Activated naive CD4-positive, alpha-beta T cell treated with anti-CD3 and anti-CD28 coated beads, Interleukin-2, amount 10 ng/mL, durations not matched to agents 7 days and 5 days (primary cell): ENCODE measurements around the gene PGM5.
"Not testable (repeated sequence)": the region's sequence is repeated elsewhere in the genome, so short reads cannot be mapped to it uniquely, and the experiment has no call there.

Experiments used
- CTCF ChIA-PET: fragments of 350-600 bp; sonication (Branson Sonifier 250); formaldehyde crosslinking; loops from one replicate; lab custom pipeline; 2021; ENCODE audit warnings: antibody characterized with exemption; lab: Charles Lee
- DNase-seq: peaks from one replicate; pipeline ENCODE4 v3.0.0-alpha.2; 2020
- H3K27ac Mint-ChIP-seq: one replicate; pipeline ENCODE4 v1.8.0; 2021; ENCODE audit warnings: mild to moderate bottlenecking, moderate library complexity, mixed read lengths
- H3K27me3 Mint-ChIP-seq: one replicate; pipeline ENCODE4 v1.8.0; 2021; ENCODE audit warnings: mild to moderate bottlenecking, mixed read lengths
- H3K36me3 Mint-ChIP-seq: one replicate; pipeline ENCODE4 v1.8.0; 2021; ENCODE audit warnings: mixed read lengths
- H3K4me1 Mint-ChIP-seq: one replicate; pipeline ENCODE4 v1.8.0; 2021; ENCODE audit warnings: mixed read lengths
- H3K4me3 Mint-ChIP-seq: one replicate; pipeline ENCODE4 v1.8.0; 2021; ENCODE audit warnings: mild to moderate bottlenecking, moderate library complexity, mixed read lengths
- H3K9me3 Mint-ChIP-seq: one replicate; pipeline ENCODE4 v1.8.0; 2021; ENCODE audit warnings: mixed read lengths

The PGM5 gene

DNA sequence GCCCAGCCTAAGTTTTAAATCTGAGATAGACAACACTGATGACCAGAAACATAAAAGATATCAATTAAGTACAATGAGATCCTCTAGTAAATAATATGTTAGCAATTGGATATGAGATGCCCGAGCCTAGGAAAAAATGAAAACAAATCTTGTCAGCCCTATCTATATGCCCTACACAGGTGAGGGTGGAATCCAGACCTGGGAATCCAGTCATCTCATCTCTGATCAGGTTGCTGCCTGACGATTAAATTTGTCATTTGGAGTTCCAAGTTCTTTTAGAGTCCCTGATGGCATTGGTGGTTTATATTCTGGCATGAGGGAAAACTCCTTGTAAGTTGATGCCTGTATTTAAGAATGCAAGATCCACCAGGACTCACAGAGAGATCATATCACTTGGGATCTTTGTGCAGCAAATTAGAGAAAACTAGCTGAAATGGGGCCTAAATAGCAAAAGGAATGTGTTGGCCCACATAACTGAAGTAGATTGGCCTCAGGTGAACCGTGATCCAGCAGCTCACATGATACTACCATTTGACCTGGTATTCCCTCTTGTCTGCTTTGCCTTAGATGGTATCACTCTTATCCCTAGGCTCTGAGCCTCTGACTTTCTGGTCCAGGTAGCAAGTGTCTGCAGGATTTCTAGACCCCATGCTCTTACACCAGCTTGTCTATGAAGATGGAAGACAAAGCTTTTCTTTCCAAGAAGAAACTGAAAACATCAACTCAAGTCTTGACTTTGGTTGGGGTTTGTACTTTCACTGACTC is 48.2 kb downstream of the PGM5 start:
- DNase-seq, H3K4me3 Mint-ChIP-seq, H3K36me3 Mint-ChIP-seq, CTCF ChIA-PET, H3K27me3 Mint-ChIP-seq, H3K27ac Mint-ChIP-seq, H3K4me1 Mint-ChIP-seq, H3K9me3 Mint-ChIP-seq: not testable (repeated sequence)

DNA sequence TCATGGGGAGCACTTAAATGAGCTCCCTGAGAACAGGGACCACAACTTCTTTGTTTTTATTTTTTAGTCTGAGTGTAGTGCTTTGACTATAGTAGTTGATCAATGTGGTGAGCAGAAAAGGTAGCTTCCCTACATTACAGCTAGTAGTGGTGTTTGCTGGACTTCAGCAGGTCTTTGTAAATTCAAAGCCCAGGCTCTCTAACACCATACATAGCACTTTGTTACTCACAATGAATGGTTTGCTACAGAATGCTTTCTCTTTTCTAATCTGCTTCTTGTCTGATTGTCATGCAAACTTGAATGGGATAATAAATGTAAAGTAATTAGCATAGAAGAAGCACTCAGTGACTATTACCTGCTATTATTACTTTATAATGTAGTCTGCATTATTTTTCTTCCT is 55.5 kb downstream of the PGM5 start:
- H3K9me3 Mint-ChIP-seq, H3K4me3 Mint-ChIP-seq, H3K4me1 Mint-ChIP-seq, H3K27ac Mint-ChIP-seq, DNase-seq, H3K36me3 Mint-ChIP-seq, H3K27me3 Mint-ChIP-seq, CTCF ChIA-PET: not testable (repeated sequence)

DNA sequence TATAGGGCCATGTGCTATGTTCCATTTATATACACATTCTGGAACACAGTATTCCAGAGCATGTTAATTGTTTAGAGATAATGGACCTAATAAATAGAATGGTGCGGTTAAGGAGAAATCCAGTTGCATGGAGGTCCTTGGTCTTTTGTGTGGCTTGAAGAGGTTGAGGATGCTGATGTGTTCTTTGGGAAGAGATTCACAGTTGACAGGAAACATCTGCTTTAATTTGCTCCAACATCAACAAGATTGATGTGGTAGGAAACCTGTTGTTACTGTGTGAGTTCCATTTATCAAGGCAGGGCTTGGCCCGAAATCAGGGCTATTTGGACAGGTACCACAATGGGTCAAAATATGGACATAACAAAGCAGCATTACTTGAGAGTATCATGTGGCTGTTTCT is 56.3 kb downstream of the PGM5 start:
- H3K27me3 Mint-ChIP-seq, DNase-seq, H3K4me3 Mint-ChIP-seq, H3K9me3 Mint-ChIP-seq, H3K4me1 Mint-ChIP-seq, H3K27ac Mint-ChIP-seq, H3K36me3 Mint-ChIP-seq, CTCF ChIA-PET: not testable (repeated sequence)

GRCh38 chr9:68415065-68415464 is 58.7 kb downstream of the PGM5 start:
- H3K4me1 Mint-ChIP-seq, H3K4me3 Mint-ChIP-seq, H3K36me3 Mint-ChIP-seq, H3K27ac Mint-ChIP-seq, H3K9me3 Mint-ChIP-seq, DNase-seq, H3K27me3 Mint-ChIP-seq, CTCF ChIA-PET: not testable (repeated sequence)

DNA sequence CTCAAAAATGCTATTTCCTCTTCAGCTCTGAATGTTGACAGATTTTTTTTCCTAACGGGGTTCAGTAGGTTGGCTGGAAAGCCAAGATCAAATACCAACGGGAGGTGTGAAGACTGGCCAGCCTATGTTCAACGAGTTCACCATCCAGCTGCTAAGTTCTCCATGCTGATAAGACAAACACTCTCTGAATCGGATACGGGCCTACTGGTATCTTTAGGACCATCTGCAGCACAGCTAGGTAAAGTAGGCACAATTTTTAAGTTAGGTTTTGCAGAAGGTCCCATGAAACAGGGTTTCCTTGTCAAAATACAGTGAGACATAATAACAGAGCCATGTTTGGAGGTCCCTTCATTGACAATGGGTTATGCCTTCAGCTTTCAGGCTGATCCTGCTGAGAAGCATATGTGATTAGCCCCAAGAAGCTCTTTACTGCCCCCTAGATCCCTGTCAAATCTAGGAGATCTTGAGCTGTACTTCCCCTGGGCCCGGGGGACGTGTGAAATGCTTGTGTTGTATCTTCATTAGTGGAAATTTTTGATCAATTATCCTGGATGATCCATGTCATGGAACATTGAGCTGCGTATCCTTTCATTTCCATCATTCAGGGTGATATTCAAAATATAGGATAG is 60.6 kb downstream of the PGM5 start:
- Mint-ChIP-seq H3K9me3 (no peaks in the 10 kb centered on the region), H3K4me1 (no peaks in the 10 kb centered on the region), H3K27me3 (no peaks in the 10 kb centered on the region), H3K36me3 (no peaks in the 10 kb centered on the region), H3K27ac (no peak overlapping the region), H3K4me3 (no peak overlapping the region)
- CTCF ChIA-PET: interaction anchor here (0.7 to 1.4 kb wide), 2 partner anchors 11 to 143 kb away, joined by 3 to 6 read pairs; no protein-coding TSS in a partner anchor
- DNase-seq: no peak

GRCh38 chr9:68417762-68418161 is 61.4 kb downstream of the PGM5 start:
- Mint-ChIP-seq H3K36me3 (no peaks in the 10 kb centered on the region), H3K9me3 (no peaks in the 10 kb centered on the region), H3K27me3 (no peaks in the 10 kb centered on the region), H3K4me3 (no peak overlapping the region), H3K27ac (no peak overlapping the region), H3K4me1 (no peaks in the 10 kb centered on the region)
- CTCF ChIA-PET: interaction anchor here (1.4 kb wide), 1 partner anchor 10 kb away, joined by 6 read pairs; no protein-coding TSS in a partner anchor
- no peak for DNase-seq

- Mint-ChIP-seq H3K36me3 (no peaks in the 10 kb centered on the region), H3K27me3 (no peaks in the 10 kb centered on the region), H3K27ac (no peak overlapping the region), H3K4me3 (no peak overlapping the region), H3K9me3 (no peaks in the 10 kb centered on the region), H3K4me1 (no peaks in the 10 kb centered on the region)
- no peak for DNase-seq
- CTCF ChIA-PET: interaction anchor here (1.4 kb wide), 1 partner anchor 9 kb away, joined by 6 read pairs; no protein-coding TSS in a partner anchor
These were observed 61.9 kb downstream of the PGM5 start for GRCh38 chr9:68418259-68418845.

DNA sequence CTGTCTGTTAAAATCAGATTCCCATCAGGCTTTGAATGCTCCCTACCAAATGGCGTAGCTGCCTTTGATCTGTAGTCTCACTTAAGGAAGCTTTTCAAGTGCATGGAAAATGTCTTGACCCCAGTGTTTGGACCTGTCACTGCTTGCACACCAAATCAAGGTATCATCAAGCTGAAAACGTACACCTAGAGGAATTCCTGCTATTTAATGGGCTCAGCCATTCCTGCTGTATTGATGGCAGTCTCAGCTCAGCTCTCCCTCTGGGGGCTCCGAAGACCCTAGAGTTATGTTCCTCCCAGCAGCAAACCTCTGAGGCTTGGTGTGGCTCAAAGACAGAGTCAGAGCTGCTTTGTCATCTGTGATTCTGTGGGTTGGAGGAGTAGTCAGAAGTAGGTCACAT is 63.5 kb downstream of the PGM5 start:
- Mint-ChIP-seq H3K27me3 (peaks cover under 1% of the 10 kb centered on the region), H3K27ac (no peak overlapping the region), H3K4me1 (no peaks in the 10 kb centered on the region), H3K36me3 (no peaks in the 10 kb centered on the region), H3K9me3 (no peaks in the 10 kb centered on the region), H3K4me3 (no peak overlapping the region)
- CTCF ChIA-PET: no interaction called here
- DNase-seq: no peak

DNA sequence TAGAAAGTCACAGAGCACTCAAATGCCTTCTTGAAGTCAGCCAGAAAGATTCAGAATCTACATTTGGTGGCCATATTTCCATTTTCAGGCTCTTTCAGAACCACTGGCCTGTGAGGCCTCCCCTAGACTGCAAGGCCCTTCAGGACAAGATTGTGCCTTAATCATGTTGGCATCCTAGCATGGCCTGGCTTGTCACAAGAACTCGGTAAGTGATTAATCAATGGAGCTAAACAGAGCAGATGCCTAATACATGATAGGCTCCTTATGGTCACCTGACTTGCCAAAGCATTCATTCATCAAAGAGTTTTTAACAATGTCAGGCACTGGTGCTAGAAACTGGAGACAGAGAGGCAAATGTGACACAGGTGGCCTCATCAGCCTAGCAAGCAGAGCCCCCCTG is 70.3 kb downstream of the PGM5 start:
- H3K36me3 Mint-ChIP-seq: no peaks in the 10 kb centered on the region
- H3K4me3 Mint-ChIP-seq: no peak overlapping the region
- no peak for DNase-seq
- H3K4me1 Mint-ChIP-seq: no peaks in the 10 kb centered on the region
- no peaks in the 10 kb centered on the region for H3K9me3 Mint-ChIP-seq
- CTCF ChIA-PET: no interaction called here
- no peak overlapping the region for H3K27ac Mint-ChIP-seq
- peaks cover 8% of the 10 kb centered on the region for H3K27me3 Mint-ChIP-seq

DNA sequence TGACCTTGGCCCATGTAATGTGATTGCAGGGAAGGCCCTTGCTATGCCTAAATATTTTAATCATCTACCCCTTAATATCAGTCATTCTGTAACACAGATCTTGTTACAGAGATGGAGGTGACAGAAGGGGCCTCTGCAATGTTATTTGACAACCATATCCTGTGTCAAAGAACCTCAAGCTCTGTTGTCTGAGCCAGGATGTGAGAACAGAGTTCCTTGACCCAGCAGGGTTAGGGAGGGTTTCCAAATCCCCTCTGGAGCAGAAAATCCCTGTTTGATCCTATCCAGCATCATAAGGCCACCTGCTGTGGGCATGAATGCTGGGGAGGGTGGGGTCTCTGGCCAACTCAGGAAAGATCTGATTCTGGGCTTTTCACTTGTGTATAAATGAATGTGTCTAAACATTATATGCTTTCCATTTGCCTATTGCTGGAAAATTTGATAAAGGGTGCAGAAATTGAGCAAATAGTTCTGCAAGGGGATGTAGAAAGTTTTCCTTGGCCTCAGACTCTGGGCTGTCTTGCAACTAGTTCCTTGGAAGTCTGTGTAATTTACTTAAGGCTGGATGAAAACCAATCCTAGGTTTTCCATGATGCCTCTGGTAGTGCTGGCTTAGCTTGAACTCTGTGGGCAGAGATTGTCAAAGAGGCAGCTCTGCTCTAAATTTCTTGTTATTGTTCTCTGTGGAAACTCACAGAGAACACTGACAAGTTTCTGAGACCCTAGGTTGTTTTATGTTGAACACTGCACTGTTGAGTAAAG is 71.0 kb downstream of the PGM5 start:
- H3K27me3 Mint-ChIP-seq: peaks cover 8% of the 10 kb centered on the region
- no peaks in the 10 kb centered on the region for H3K9me3 Mint-ChIP-seq
- no peaks in the 10 kb centered on the region for H3K36me3 Mint-ChIP-seq
- H3K27ac Mint-ChIP-seq: no peak overlapping the region
- DNase-seq: no peak
- H3K4me3 Mint-ChIP-seq: no peak overlapping the region
- CTCF ChIA-PET: interaction anchor here (1.2 kb wide), 1 partner anchor 9 kb away, joined by 6 read pairs; no protein-coding TSS in a partner anchor
- no peaks in the 10 kb centered on the region for H3K4me1 Mint-ChIP-seq

- CTCF ChIA-PET: interaction anchor here (1.2 kb wide), 1 partner anchor 10 kb away, joined by 6 read pairs; no protein-coding TSS in a partner anchor
- DNase-seq: no peak
- no peaks in the 10 kb centered on the region for H3K4me1 Mint-ChIP-seq
- peaks cover 8% of the 10 kb centered on the region for H3K27me3 Mint-ChIP-seq
- no peak overlapping the region for H3K27ac Mint-ChIP-seq
- H3K36me3 Mint-ChIP-seq: no peaks in the 10 kb centered on the region
- H3K9me3 Mint-ChIP-seq: no peaks in the 10 kb centered on the region
- no peak overlapping the region for H3K4me3 Mint-ChIP-seq
These were observed 72.1 kb downstream of the PGM5 start for GRCh38 chr9:68428481-68428880.

GRCh38 chr9:68429631-68430030 is 73.2 kb downstream of the PGM5 start:
- no peak for DNase-seq
- no peak overlapping the region for H3K27ac Mint-ChIP-seq
- H3K9me3 Mint-ChIP-seq: no peaks in the 10 kb centered on the region
- no peak overlapping the region for H3K4me3 Mint-ChIP-seq
- CTCF ChIA-PET: no interaction called here
- peaks cover 8% of the 10 kb centered on the region for H3K27me3 Mint-ChIP-seq
- H3K36me3 Mint-ChIP-seq: no peaks in the 10 kb centered on the region
- H3K4me1 Mint-ChIP-seq: no peaks in the 10 kb centered on the region

- DNase-seq: no peak
- H3K27ac Mint-ChIP-seq: no peak overlapping the region
- CTCF ChIA-PET: no interaction called here
- H3K9me3 Mint-ChIP-seq: no peaks in the 10 kb centered on the region
- H3K4me1 Mint-ChIP-seq: no peaks in the 10 kb centered on the region
- peaks cover 4% of the 10 kb centered on the region for H3K27me3 Mint-ChIP-seq
- no peak overlapping the region for H3K4me3 Mint-ChIP-seq
- no peaks in the 10 kb centered on the region for H3K36me3 Mint-ChIP-seq
These were observed 74.9 kb downstream of the PGM5 start for GRCh38 chr9:68431307-68431706.

GRCh38 chr9:68433531-68434110 is 77.2 kb downstream of the PGM5 start:
- no peaks in the 10 kb centered on the region for H3K36me3 Mint-ChIP-seq
- no peak overlapping the region for H3K27ac Mint-ChIP-seq
- H3K9me3 Mint-ChIP-seq: no peaks in the 10 kb centered on the region
- H3K27me3 Mint-ChIP-seq: no peaks in the 10 kb centered on the region
- DNase-seq: no peak
- H3K4me3 Mint-ChIP-seq: no peak overlapping the region
- CTCF ChIA-PET: no interaction called here
- no peaks in the 10 kb centered on the region for H3K4me1 Mint-ChIP-seq
